ENCODE results near the gene RASA2. TPM values are rescaled to one million over a fixed set of nuclear protein-coding genes. Genes with fewer than 3 reads are reported as not detected.
A peak's percentile ranks its signal among the peaks of the same experiment; 100 is the strongest.

Gene RASA2
- polyA plus RNA-seq, 6 donors from 2014 or later, result 23.8 to 61.4 (median 49.6) TPM

- Mint-ChIP-seq H3K4me3 (no peak overlapping the region), H3K4me1 (no peaks in the 10 kb centered on the region), H3K27ac (peak overlapping the region in 1 of 6 donors; percentile 2), H3K36me3 (no peaks in the 10 kb centered on the region), H3K27me3 (peaks cover 0 to 4% (median 0%) of the 10 kb centered on the region in 3 donors), H3K9me3 (peaks cover 0 to 17% (median 6%) of the 10 kb centered on the region in 7 donors)
- ATAC-seq (ENCODE audit: low read depth in 2 of 2), result no peak
- no peak for DNase-seq
Measured at GRCh38 chr3:141629976-141630375, 143.1 kb downstream of the RASA2 start.

- Mint-ChIP-seq H3K27me3 (peaks cover 0 to 4% (median 0%) of the 10 kb centered on the region in 3 donors), H3K36me3 (no peaks in the 10 kb centered on the region), H3K27ac (no peak overlapping the region), H3K9me3 (peaks cover 0 to 16% (median 5%) of the 10 kb centered on the region in 7 donors), H3K4me1 (no peaks in the 10 kb centered on the region), H3K4me3 (no peak overlapping the region)
- DNase-seq (no peak), ATAC-seq (ENCODE audit: low read depth in 2 of 2) (no peak)
Measured at GRCh38 chr3:141632779-141633374, 146.1 kb downstream of the RASA2 start.

GRCh38 chr3:141642215-141642614, 155.4 kb downstream of the RASA2 start:
- no peak for ATAC-seq (ENCODE audit: low read depth in 2 of 2)
- H3K36me3 Mint-ChIP-seq, result no peaks in the 10 kb centered on the region

DNA sequence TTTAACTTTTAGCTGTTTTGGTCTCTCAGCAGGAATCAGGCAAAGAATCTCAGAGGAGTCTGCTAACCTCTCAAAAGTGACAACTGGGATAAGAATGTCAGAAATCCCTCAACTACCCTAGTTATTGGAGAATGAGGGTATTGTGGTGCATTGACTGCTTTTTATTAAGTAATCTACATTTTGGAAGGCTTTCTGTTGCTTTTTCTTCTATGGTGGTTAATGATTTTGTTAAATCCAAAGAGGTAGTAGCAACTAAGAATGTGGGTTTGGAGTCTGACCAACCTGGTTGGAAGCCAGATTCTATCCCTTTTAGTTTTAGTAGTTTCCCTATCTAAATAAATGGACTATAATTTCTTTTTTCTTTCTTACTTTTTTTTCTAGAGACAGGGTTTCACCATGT, 156.6 kb downstream of the RASA2 start:
- Mint-ChIP-seq H3K27ac (no peak overlapping the region), H3K9me3 (no peaks in the 10 kb centered on the region), H3K36me3 (no peaks in the 10 kb centered on the region), H3K27me3 (no peaks in the 10 kb centered on the region), H3K4me3 (no peak overlapping the region), H3K4me1 (no peaks in the 10 kb centered on the region)
- DNase-seq (no peak), ATAC-seq (ENCODE audit: low read depth in 2 of 2) (no peak)

More at GRCh38 chr3:141642215-141642614, 155.4 kb downstream of the RASA2 start:
- no peaks in the 10 kb centered on the region for H3K9me3 Mint-ChIP-seq
- no peak overlapping the region for H3K27ac Mint-ChIP-seq
- no peak for DNase-seq
- H3K4me1 Mint-ChIP-seq, result no peaks in the 10 kb centered on the region
- no peaks in the 10 kb centered on the region for H3K27me3 Mint-ChIP-seq
- no peak overlapping the region for H3K4me3 Mint-ChIP-seq

GRCh38 chr3:141643796-141644195, 157.0 kb downstream of the RASA2 start:
- Mint-ChIP-seq H3K27me3 (no peaks in the 10 kb centered on the region), H3K4me3 (no peak overlapping the region), H3K9me3 (no peaks in the 10 kb centered on the region), H3K36me3 (no peaks in the 10 kb centered on the region), H3K4me1 (no peaks in the 10 kb centered on the region), H3K27ac (no peak overlapping the region)
- no peak for DNase-seq
- no peak for ATAC-seq (ENCODE audit: low read depth in 2 of 2)

GRCh38 chr3:141644931-141645330, 158.1 kb downstream of the RASA2 start:
- DNase-seq, result peak; percentile 40
- no peaks in the 10 kb centered on the region for H3K4me1 Mint-ChIP-seq
- peak overlapping the region in 1 of 6 donors; percentile 39 for H3K27ac Mint-ChIP-seq
- no peaks in the 10 kb centered on the region for H3K36me3 Mint-ChIP-seq
- no peaks in the 10 kb centered on the region for H3K9me3 Mint-ChIP-seq
- ATAC-seq (ENCODE audit: low read depth in 2 of 2), result peak; percentile 50 to 66
- H3K27me3 Mint-ChIP-seq, result no peaks in the 10 kb centered on the region
- no peak overlapping the region for H3K4me3 Mint-ChIP-seq

DNA sequence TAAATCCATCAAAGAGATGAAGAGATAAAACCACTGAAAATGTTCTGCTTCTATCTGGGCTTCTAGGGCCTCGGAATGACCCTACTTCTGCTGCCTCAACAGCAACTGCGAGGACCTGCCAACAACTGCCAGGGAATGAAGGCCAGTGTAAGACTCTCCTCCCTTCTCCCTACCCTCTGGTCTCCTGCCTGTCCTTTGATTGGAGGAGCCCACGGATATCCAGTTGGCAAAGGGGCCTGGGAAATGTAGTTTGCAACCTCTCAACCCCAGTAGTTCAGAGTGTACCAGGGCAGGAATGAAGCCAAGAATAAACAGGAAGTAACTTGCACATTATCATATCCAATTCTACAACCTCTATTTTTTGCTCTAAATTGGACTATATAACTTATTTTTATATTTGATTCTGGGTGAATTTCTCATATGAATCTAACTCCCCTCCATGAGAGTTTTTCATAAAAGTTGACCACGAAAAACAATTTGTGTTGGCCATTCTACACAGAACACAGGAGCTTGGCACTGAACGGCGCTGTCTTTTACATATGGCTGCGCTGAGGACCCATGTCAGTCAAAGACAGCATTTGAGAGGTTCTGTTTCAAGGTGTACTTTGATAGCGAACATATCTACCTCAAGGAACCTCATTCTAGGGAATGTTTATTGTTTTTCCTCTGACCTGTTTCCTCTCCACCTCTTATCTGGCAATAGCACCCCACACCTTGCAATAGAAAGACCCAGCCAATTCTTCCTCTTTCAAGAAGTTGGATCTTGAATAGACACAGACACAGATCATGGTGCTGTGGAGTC, 160.1 kb downstream of the RASA2 start:
- ATAC-seq (ENCODE audit: low read depth in 2 of 2), result no peak
- Mint-ChIP-seq H3K36me3 (no peaks in the 10 kb centered on the region), H3K4me3 (no peak overlapping the region), H3K4me1 (no peaks in the 10 kb centered on the region), H3K27me3 (no peaks in the 10 kb centered on the region), H3K27ac (peak overlapping the region in 2 of 6 donors; percentile 10 to 72), H3K9me3 (no peaks in the 10 kb centered on the region)
- no peak for DNase-seq

DNA sequence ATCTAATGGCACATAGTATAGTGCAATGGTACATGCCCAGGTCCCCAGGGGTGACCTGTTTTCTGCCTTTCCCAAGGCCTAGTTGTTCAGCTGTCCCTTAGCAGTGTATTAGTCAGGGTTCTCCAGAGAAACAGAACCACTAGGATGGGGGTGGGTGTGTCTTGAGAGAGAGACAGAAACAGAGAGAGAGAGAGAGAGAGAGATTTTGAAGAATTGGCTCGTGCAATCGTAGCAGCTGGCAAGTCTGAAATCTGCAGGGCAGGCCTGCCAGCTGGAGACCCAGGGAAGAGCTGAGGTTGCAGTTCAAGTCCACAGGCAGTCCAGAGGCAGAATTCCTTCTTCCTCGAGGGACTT, 160.7 kb downstream of the RASA2 start:
- no peak for DNase-seq
- Mint-ChIP-seq H3K9me3 (no peaks in the 10 kb centered on the region), H3K27ac (peak overlapping the region in 1 of 6 donors; percentile 10), H3K4me1 (no peaks in the 10 kb centered on the region), H3K27me3 (no peaks in the 10 kb centered on the region), H3K4me3 (no peak overlapping the region), H3K36me3 (no peaks in the 10 kb centered on the region)
- no peak for ATAC-seq (ENCODE audit: low read depth in 2 of 2)

- ATAC-seq (ENCODE audit: low read depth in 2 of 2) (no peak), DNase-seq (no peak)
- H3K36me3 Mint-ChIP-seq, result no peaks in the 10 kb centered on the region
- no peaks in the 10 kb centered on the region for H3K27me3 Mint-ChIP-seq
- H3K4me1 Mint-ChIP-seq, result no peaks in the 10 kb centered on the region
- no peaks in the 10 kb centered on the region for H3K9me3 Mint-ChIP-seq
- peak overlapping the region in 1 of 6 donors; percentile 30 for H3K27ac Mint-ChIP-seq
- peak overlapping the region in 1 of 8 donors; percentile 1 for H3K4me3 Mint-ChIP-seq
Measured at GRCh38 chr3:141648055-141648910, 161.5 kb downstream of the RASA2 start.

GRCh38 chr3:141649871-141650270, 163.0 kb downstream of the RASA2 start:
- no peak overlapping the region for H3K4me3 Mint-ChIP-seq
- H3K27ac Mint-ChIP-seq, result no peak overlapping the region
- DNase-seq, result no peak
- H3K9me3 Mint-ChIP-seq, result peaks cover 0 to 1% (median 0%) of the 10 kb centered on the region in 7 donors
- no peaks in the 10 kb centered on the region for H3K4me1 Mint-ChIP-seq
- H3K27me3 Mint-ChIP-seq, result peaks cover 0 to 8% (median 6%) of the 10 kb centered on the region in 3 donors
- H3K36me3 Mint-ChIP-seq, result no peaks in the 10 kb centered on the region
- no peak for ATAC-seq (ENCODE audit: low read depth in 2 of 2)

GRCh38 chr3:141650783-141651182, 164.0 kb downstream of the RASA2 start:
- no peak for ATAC-seq (ENCODE audit: low read depth in 2 of 2)
- Mint-ChIP-seq H3K9me3 (peaks cover 0 to 1% (median 0%) of the 10 kb centered on the region in 7 donors), H3K27ac (no peak overlapping the region), H3K4me3 (no peak overlapping the region), H3K36me3 (no peaks in the 10 kb centered on the region), H3K4me1 (no peaks in the 10 kb centered on the region), H3K27me3 (peaks cover 0 to 8% (median 6%) of the 10 kb centered on the region in 3 donors)
- no peak for DNase-seq

DNA sequence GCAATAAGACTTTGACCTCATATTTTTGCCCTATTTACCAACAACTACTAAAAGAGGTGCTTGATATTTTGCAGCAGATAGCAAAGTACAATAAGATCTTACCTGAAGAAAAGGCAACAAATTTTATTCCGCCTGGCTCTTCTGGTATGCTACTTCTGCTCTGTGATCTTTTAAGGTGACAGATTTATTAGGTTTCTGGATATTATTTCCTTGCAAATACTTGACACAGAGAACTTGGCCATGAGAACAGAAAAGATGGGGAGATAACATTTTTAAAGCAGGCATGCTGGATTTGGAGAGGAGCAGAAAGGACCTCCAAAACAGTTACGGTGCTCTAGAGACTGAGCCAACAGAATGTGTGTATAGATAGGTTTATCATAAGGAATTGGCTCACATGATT, 164.6 kb downstream of the RASA2 start:
- H3K27me3 Mint-ChIP-seq, result peaks cover 2 to 13% (median 9%) of the 10 kb centered on the region in 3 donors
- no peak overlapping the region for H3K27ac Mint-ChIP-seq
- H3K4me1 Mint-ChIP-seq, result no peaks in the 10 kb centered on the region
- ATAC-seq (ENCODE audit: low read depth in 2 of 2) (no peak), DNase-seq (no peak)
- no peak overlapping the region for H3K4me3 Mint-ChIP-seq
- no peaks in the 10 kb centered on the region for H3K36me3 Mint-ChIP-seq
- peaks cover 0 to 2% (median 0%) of the 10 kb centered on the region in 7 donors for H3K9me3 Mint-ChIP-seq

DNA sequence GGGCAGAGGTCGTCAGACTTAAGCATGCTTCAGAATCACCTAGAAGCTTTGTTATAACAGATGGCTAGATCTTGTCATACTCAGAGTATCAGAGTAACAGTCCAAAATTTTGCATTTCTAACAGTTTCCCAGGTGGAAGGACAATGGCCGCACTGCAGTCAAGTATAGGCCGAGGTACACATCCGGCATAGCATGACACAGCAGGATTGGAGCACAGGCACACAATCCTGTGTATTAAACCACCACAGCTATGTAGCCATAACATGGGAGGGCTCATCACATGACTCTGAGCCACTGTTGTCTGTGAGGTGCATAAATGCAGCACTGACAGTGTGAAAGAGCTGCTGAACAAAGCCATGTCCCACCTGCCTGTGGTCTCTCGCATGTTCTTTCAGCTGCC, 165.5 kb downstream of the RASA2 start:
- ATAC-seq (ENCODE audit: low read depth in 2 of 2) (no peak), DNase-seq (no peak)
- peaks cover 0 to 11% (median 4%) of the 10 kb centered on the region in 7 donors for H3K9me3 Mint-ChIP-seq
- H3K4me3 Mint-ChIP-seq, result no peak overlapping the region
- no peak overlapping the region for H3K27ac Mint-ChIP-seq
- no peaks in the 10 kb centered on the region for H3K4me1 Mint-ChIP-seq
- H3K36me3 Mint-ChIP-seq, result peaks cover 2% of the 10 kb centered on the region in 2 donors
- peaks cover 11 to 23% (median 19%) of the 10 kb centered on the region in 3 donors for H3K27me3 Mint-ChIP-seq
